Muscle of leg (tissue), 11 donors: ENCODE results near the gene TTC23L. TPM values are rescaled to one million over a fixed set of nuclear protein-coding genes. Genes with fewer than 3 reads are reported as not detected.

Experiments used
- DNase-seq: peaks from one replicate; pipeline ENCODE4 v3.0.0; 2013
- H3K27ac ChIP-seq: one replicate; pipeline ENCODE4 v1.5.1; 2013; ENCODE audit warnings: mild to moderate bottlenecking, low read length, control low read depth
- H3K27me3 ChIP-seq: one replicate; pipeline ENCODE4 v1.6.1; 2013; ENCODE audit warnings: low read length; ENCODE audit not compliant: control insufficient read depth, insufficient read depth
- H3K36me3 ChIP-seq: one replicate; pipeline ENCODE4 v1.6.1; 2013; ENCODE audit warnings: low read length; ENCODE audit not compliant: control insufficient read depth, insufficient read depth
- H3K4me1 ChIP-seq: one replicate; pipeline ENCODE4 v1.6.1; 2013; ENCODE audit warnings: low read length; ENCODE audit not compliant: control insufficient read depth, insufficient read depth
- H3K4me3 ChIP-seq: one replicate; pipeline ENCODE4 v1.5.1; 2013; ENCODE audit warnings: low read length, control low read depth
- H3K9me3 ChIP-seq: replicated peaks from 2 replicates; pipeline ENCODE4 v1.6.1; 2013; ENCODE audit warnings: low read depth, low read length; ENCODE audit not compliant: control insufficient read depth
- WGBS: methylation state at CpG from one replicate; pipeline ENCODE4 v1.1.5; 2013; ENCODE audit warnings: missing lambda C conversion rate; ENCODE audit not compliant: insufficient coverage; 5-methylcytosine and 5-hydroxymethylcytosine counted together
- polyA plus RNA-seq, 8 donors: library from polyadenylated mRNA; unstranded; fragments of 120-200 nt; gene quantifications; one replicate each; pipeline versions ENCODE4 v1.2.1 to v1.2.3, GENCODE V29; 2013; ENCODE audit warnings: inconsistent platforms in 1 of 8, low replicate concordance in 1 of 8; ENCODE audit not compliant: insufficient read length in 8 of 8, insufficient read depth in 1 of 8
- total RNA-seq: library from RNA; stranded (reverse); fragments of 120-200 nt; gene quantifications from one replicate; pipeline ENCODE4 v1.2.4, GENCODE V29; 2013

The TTC23L gene
- total and polyA plus RNA-seq, 9 donors: 0.12 to 0.68 (median 0.22) TPM

- Histone ChIP-seq H3K27ac (no peak overlapping the region), H3K4me3 (no peak overlapping the region), H3K27me3 (peaks cover 2% of the 10 kb centered on the region), H3K4me1 (no peaks in the 10 kb centered on the region), H3K9me3 (no peaks in the 10 kb centered on the region), H3K36me3 (no peaks in the 10 kb centered on the region)
- no peak for DNase-seq
- no CpG with 5 or more reads among the region's 2 CpGs for WGBS
These were observed 9.3 kb downstream of the TTC23L start for GRCh38 chr5:34848230-34848629.

- H3K4me3 ChIP-seq: no peak overlapping the region
- no peaks in the 10 kb centered on the region for H3K9me3 ChIP-seq
- no peaks in the 10 kb centered on the region for H3K36me3 ChIP-seq
- H3K27ac ChIP-seq: no peak overlapping the region
- H3K4me1 ChIP-seq: no peaks in the 10 kb centered on the region
- no CpG with 5 or more reads among the region's 3 CpGs for WGBS
- H3K27me3 ChIP-seq: peaks cover 2% of the 10 kb centered on the region
- no peak for DNase-seq
These were observed 10.3 kb downstream of the TTC23L start for GRCh38 chr5:34849253-34849652.

- WGBS: 45% methylated on average over 2 of the region's 4 CpGs
- Histone ChIP-seq H3K27ac (no peak overlapping the region), H3K4me3 (no peak overlapping the region)
These were observed 15.7 kb downstream of the TTC23L start for GRCh38 chr5:34854459-34855174.

GRCh38 chr5:34857161-34857560 is 18.2 kb downstream of the TTC23L start:
- no peak overlapping the region for H3K4me3 ChIP-seq
- H3K9me3 ChIP-seq: no peaks in the 10 kb centered on the region
- WGBS: 85% methylated on average over 2 of the region's 3 CpGs
- H3K27ac ChIP-seq: no peak overlapping the region
- no peaks in the 10 kb centered on the region for H3K4me1 ChIP-seq
- no peaks in the 10 kb centered on the region for H3K27me3 ChIP-seq
- no peaks in the 10 kb centered on the region for H3K36me3 ChIP-seq
- no peak for DNase-seq

More at GRCh38 chr5:34854459-34855174, 15.7 kb downstream of the TTC23L start:
- Histone ChIP-seq H3K4me1 (no peaks in the 10 kb centered on the region), H3K9me3 (no peaks in the 10 kb centered on the region), H3K36me3 (no peaks in the 10 kb centered on the region), H3K27me3 (no peaks in the 10 kb centered on the region)
- DNase-seq: no peak

- Histone ChIP-seq H3K27ac (no peak overlapping the region), H3K4me1 (no peaks in the 10 kb centered on the region), H3K27me3 (no peaks in the 10 kb centered on the region), H3K4me3 (no peak overlapping the region), H3K9me3 (no peaks in the 10 kb centered on the region), H3K36me3 (no peaks in the 10 kb centered on the region)
- DNase-seq: no peak
- WGBS: no CpG with 5 or more reads among the region's 1 CpG
These were observed 18.9 kb downstream of the TTC23L start for GRCh38 chr5:34857894-34858293.

GRCh38 chr5:34858790-34859189 is 19.8 kb downstream of the TTC23L start:
- H3K36me3 ChIP-seq: no peaks in the 10 kb centered on the region
- no peak overlapping the region for H3K27ac ChIP-seq
- no peaks in the 10 kb centered on the region for H3K27me3 ChIP-seq
- no CpG with 5 or more reads among the region's 2 CpGs for WGBS
- H3K4me1 ChIP-seq: no peaks in the 10 kb centered on the region
- no peak overlapping the region for H3K4me3 ChIP-seq
- no peak for DNase-seq
- no peaks in the 10 kb centered on the region for H3K9me3 ChIP-seq

GRCh38 chr5:34859253-34859652 is 20.3 kb downstream of the TTC23L start:
- DNase-seq: no peak
- Histone ChIP-seq H3K36me3 (no peaks in the 10 kb centered on the region), H3K27me3 (no peaks in the 10 kb centered on the region), H3K4me3 (no peak overlapping the region), H3K4me1 (no peaks in the 10 kb centered on the region), H3K9me3 (no peaks in the 10 kb centered on the region), H3K27ac (no peak overlapping the region)
- 82% methylated on average over 3 of the region's 5 CpGs for WGBS

GRCh38 chr5:34863946-34864345 is 25.0 kb downstream of the TTC23L start:
- Histone ChIP-seq H3K27ac (no peak overlapping the region), H3K4me3 (no peak overlapping the region), H3K27me3 (no peaks in the 10 kb centered on the region), H3K9me3 (no peaks in the 10 kb centered on the region), H3K36me3 (no peaks in the 10 kb centered on the region), H3K4me1 (no peaks in the 10 kb centered on the region)
- DNase-seq: peak; percentile 54
- no CpG with 5 or more reads among the region's 3 CpGs for WGBS

- Histone ChIP-seq H3K27me3 (no peaks in the 10 kb centered on the region), H3K4me1 (no peaks in the 10 kb centered on the region), H3K9me3 (no peaks in the 10 kb centered on the region), H3K36me3 (no peaks in the 10 kb centered on the region), H3K4me3 (no peak overlapping the region), H3K27ac (no peak overlapping the region)
- peak; percentile 73 for DNase-seq
- WGBS: no CpG with 5 or more reads among the region's 2 CpGs
These were observed 26.1 kb downstream of the TTC23L start for GRCh38 chr5:34865091-34865490.

- no peak for DNase-seq
- WGBS: 59% methylated on average over 1 of the region's 3 CpGs
- H3K36me3 ChIP-seq: no peaks in the 10 kb centered on the region
- no peaks in the 10 kb centered on the region for H3K9me3 ChIP-seq
- H3K27me3 ChIP-seq: no peaks in the 10 kb centered on the region
- no peak overlapping the region for H3K27ac ChIP-seq
- no peak overlapping the region for H3K4me3 ChIP-seq
- no peaks in the 10 kb centered on the region for H3K4me1 ChIP-seq
These were observed 28.1 kb downstream of the TTC23L start for GRCh38 chr5:34866989-34867471.
